ENCODE data around the gene SEPTIN12.

DNA sequence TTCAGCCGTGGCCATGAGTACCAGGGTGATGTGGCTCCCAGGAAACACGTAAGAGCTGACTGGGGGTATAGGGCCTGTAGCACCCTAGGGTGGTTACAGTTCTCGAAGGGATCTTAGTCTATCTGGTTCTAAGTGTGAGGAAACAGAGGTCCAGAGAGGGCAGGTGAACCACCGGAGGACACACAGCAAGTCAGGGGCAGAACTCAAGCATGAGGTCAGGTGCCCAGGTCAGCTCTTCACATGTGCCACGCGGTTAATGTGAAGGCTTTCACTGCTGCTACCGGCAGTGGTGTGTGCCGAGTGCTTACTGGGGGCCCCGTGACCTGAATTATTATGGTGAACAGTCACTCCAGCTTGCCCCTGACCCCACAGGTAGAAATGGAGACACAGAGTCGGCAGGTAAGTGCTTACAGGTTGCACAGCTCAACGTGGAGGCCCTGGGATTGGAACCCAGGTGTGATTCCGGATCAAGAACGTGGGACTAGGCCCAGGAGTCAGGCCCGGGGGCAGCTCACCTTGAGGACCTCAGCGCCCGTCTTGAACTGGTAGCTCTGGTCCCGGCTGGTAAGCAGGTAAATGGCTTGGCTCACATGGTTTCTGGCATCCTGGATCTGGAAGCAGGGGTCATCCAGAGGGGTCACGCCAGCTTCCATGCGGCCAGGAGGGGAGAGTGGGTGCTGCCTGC is 11.2 kb upstream of the SEPTIN12 start:
- TF ChIP-seq, protein P1, sequence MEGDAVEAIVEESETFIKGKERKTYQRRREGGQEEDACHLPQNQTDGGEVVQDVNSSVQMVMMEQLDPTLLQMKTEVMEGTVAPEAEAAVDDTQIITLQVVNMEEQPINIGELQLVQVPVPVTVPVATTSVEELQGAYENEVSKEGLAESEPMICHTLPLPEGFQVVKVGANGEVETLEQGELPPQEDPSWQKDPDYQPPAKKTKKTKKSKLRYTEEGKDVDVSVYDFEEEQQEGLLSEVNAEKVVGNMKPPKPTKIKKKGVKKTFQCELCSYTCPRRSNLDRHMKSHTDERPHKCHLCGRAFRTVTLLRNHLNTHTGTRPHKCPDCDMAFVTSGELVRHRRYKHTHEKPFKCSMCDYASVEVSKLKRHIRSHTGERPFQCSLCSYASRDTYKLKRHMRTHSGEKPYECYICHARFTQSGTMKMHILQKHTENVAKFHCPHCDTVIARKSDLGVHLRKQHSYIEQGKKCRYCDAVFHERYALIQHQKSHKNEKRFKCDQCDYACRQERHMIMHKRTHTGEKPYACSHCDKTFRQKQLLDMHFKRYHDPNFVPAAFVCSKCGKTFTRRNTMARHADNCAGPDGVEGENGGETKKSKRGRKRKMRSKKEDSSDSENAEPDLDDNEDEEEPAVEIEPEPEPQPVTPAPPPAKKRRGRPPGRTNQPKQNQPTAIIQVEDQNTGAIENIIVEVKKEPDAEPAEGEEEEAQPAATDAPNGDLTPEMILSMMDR (conservative IDR thresholded peaks at IDR 0.05) = no peak
- TF ChIP-seq EZH2 (IDR thresholded peaks at IDR 0.05; ENCODE audit: low read depth) = no peak

All from PC-9 (cell line).